Endodermal cell (in vitro differentiated cells): Measurements from ENCODE around the gene APCDD1. TPM values are rescaled to one million over a fixed set of nuclear protein-coding genes. Genes with fewer than 3 reads are reported as not detected.

Source experiments
- DNase-seq: peaks from one replicate; pipeline ENCODE4 v3.0.0-alpha.2; 2017
- H3K27ac ChIP-seq: 2 replicates; pipeline ENCODE4 v1.5.1; 2013; ENCODE audit warnings: mild to moderate bottlenecking, low read depth, low read length, moderate library complexity
- H3K27me3 ChIP-seq: 2 replicates; pipeline ENCODE4 v1.6.1; 2013; ENCODE audit warnings: mild to moderate bottlenecking, low read length, moderate library complexity; ENCODE audit not compliant: insufficient read depth, control insufficient read depth, poor library complexity, severe bottlenecking
- H3K36me3 ChIP-seq: 2 replicates; pipeline ENCODE4 v1.7.0; 2013; ENCODE audit warnings: mild to moderate bottlenecking, low read length, moderate library complexity; ENCODE audit not compliant: control insufficient read depth, insufficient read depth
- H3K4me1 ChIP-seq: one replicate; pipeline ENCODE4 v1.7.0; 2013; ENCODE audit warnings: low read length; ENCODE audit not compliant: control insufficient read depth, insufficient read depth
- H3K4me3 ChIP-seq: 2 replicates; pipeline ENCODE4 v1.5.1; 2013; ENCODE audit warnings: mild to moderate bottlenecking, low read length, moderate library complexity
- H3K9ac ChIP-seq: 2 replicates; pipeline ENCODE4 v1.6.1; 2013; ENCODE audit warnings: mild to moderate bottlenecking, low read length, moderate library complexity; ENCODE audit not compliant: poor library complexity, severe bottlenecking; ENCODE audit errors: extremely low read depth
- H3K9me3 ChIP-seq: 2 replicates; pipeline ENCODE4 v1.6.1; 2013; ENCODE audit warnings: mild to moderate bottlenecking, low read length, moderate library complexity; ENCODE audit not compliant: control insufficient read depth
- H3K27ac Mint-ChIP-seq: 2 replicates; pipeline ENCODE4 v1.8.0; 2020; ENCODE audit warnings: mixed read lengths
- H3K27me3 Mint-ChIP-seq: 2 replicates; pipeline ENCODE4 v1.8.0; 2021; ENCODE audit warnings: mild to moderate bottlenecking, mixed read lengths; ENCODE audit not compliant: insufficient read depth
- H3K36me3 Mint-ChIP-seq: 2 replicates; pipeline ENCODE4 v1.8.0; 2020; ENCODE audit warnings: low read depth, mixed read lengths
- H3K4me1 Mint-ChIP-seq: 2 replicates; pipeline ENCODE4 v1.8.0; 2020; ENCODE audit warnings: mixed read lengths
- H3K4me3 Mint-ChIP-seq: 2 replicates; pipeline ENCODE4 v1.8.0; 2020; ENCODE audit warnings: mild to moderate bottlenecking, moderate library complexity, mixed read lengths
- H3K9me3 Mint-ChIP-seq: 2 replicates; pipeline ENCODE4 v1.8.0; 2020; ENCODE audit warnings: mild to moderate bottlenecking, mixed read lengths
- CTCF ChIP-seq: fragments of 200-600 bp; sonication (generic); conservative IDR thresholded peaks from 2 replicates; pipeline ENCODE4 v1.5.0; 2021; ENCODE audit warnings: antibody characterized with exemption, mild to moderate bottlenecking
- WGBS, 2 experiments: methylation state at CpG; one replicate each; pipeline versions ENCODE4 v1.1.5 to v1.1.7; 2013; ENCODE audit warnings: missing lambda C conversion rate in 2 of 2, mixed read lengths in 1 of 2; ENCODE audit not compliant: insufficient coverage in 1 of 2, insufficient read length in 1 of 2; 5-methylcytosine and 5-hydroxymethylcytosine counted together
- total RNA-seq, 2 donors: library from RNA; stranded (reverse); fragmentation: NEBNext Ultra II Directional in 1 of 2; extraction: Animal tissue kit (Norgen Biotek cat#: 25700) in 1 of 2; gene quantifications; 2 replicates in 1 of 2; 3 replicates in 1 of 2; pipeline ENCODE4 v1.2.1, GENCODE V29; 2021

Gene APCDD1
- total RNA-seq, 2 donors from 2014 or later: 6.5 to 9.0 TPM

GRCh38 chr18:10477863-10478260 is 23.4 kb downstream of the APCDD1 start:
- no peaks in the 10 kb centered on the region for H3K9me3 ChIP-seq
- WGBS, 2 experiments: 89% methylated on average over 2 of the region's 2 CpGs; no CpG with 5 or more reads in 1 of the 2 experiments
- DNase-seq: no peak
- Mint-ChIP-seq H3K4me1 (peaks cover 20% of the 10 kb centered on the region), H3K27me3 (peaks cover 7% of the 10 kb centered on the region), H3K9me3 (no peaks in the 10 kb centered on the region), H3K4me3 (no peak overlapping the region), H3K27ac (no peak overlapping the region), H3K36me3 (peaks cover 22% of the 10 kb centered on the region)
- no peak overlapping the region for H3K4me3 ChIP-seq
- H3K4me1 ChIP-seq: no peaks in the 10 kb centered on the region
- no peak overlapping the region for H3K27ac ChIP-seq
- H3K27me3 ChIP-seq: no peaks in the 10 kb centered on the region
- H3K36me3 ChIP-seq: peaks cover 3% of the 10 kb centered on the region
- H3K9ac ChIP-seq: no peak overlapping the region
- no peak for TF ChIP-seq CTCF

- no peak for TF ChIP-seq CTCF
- H3K27me3 ChIP-seq: no peaks in the 10 kb centered on the region
- H3K36me3 Mint-ChIP-seq: peaks cover 19% of the 10 kb centered on the region
- 44 to 77% methylated on average over 3 to 9 of the region's 9 CpGs for WGBS, 2 experiments
- no peaks in the 10 kb centered on the region for H3K4me1 ChIP-seq
- H3K4me3 Mint-ChIP-seq: no peak overlapping the region
- H3K27ac Mint-ChIP-seq: no peak overlapping the region
- H3K4me3 ChIP-seq: no peak overlapping the region
- H3K9me3 ChIP-seq: no peaks in the 10 kb centered on the region
- no peak overlapping the region for H3K27ac ChIP-seq
- H3K4me1 Mint-ChIP-seq: peaks cover 13% of the 10 kb centered on the region
- peaks cover 5% of the 10 kb centered on the region for H3K27me3 Mint-ChIP-seq
- no peak for DNase-seq
- H3K36me3 ChIP-seq: peaks cover 3% of the 10 kb centered on the region
- no peaks in the 10 kb centered on the region for H3K9me3 Mint-ChIP-seq
- H3K9ac ChIP-seq: no peak overlapping the region
These were observed 27.4 kb downstream of the APCDD1 start for GRCh38 chr18:10481831-10482230.

- Histone ChIP-seq H3K9me3 (no peaks in the 10 kb centered on the region), H3K27ac (no peak overlapping the region), H3K4me3 (no peak overlapping the region), H3K27me3 (no peaks in the 10 kb centered on the region), H3K9ac (no peak overlapping the region), H3K4me1 (no peaks in the 10 kb centered on the region), H3K36me3 (peaks cover 7% of the 10 kb centered on the region)
- DNase-seq: no peak
- Mint-ChIP-seq H3K27ac (no peak overlapping the region), H3K4me1 (peaks cover 6% of the 10 kb centered on the region), H3K4me3 (no peak overlapping the region), H3K27me3 (peaks cover 5% of the 10 kb centered on the region), H3K9me3 (no peaks in the 10 kb centered on the region), H3K36me3 (peaks cover 19% of the 10 kb centered on the region)
- TF ChIP-seq CTCF: peak; percentile 52
- 92 to 96% methylated on average over 7 to 11 of the region's 11 CpGs for WGBS, 2 experiments
These were observed 28.0 kb downstream of the APCDD1 start for GRCh38 chr18:10482363-10482984.
